Cardiac muscle cell (in vitro differentiated cells and primary cell): Measurements from ENCODE around the gene VPS13A. TPM values are rescaled to one million over a fixed set of nuclear protein-coding genes. Genes with fewer than 3 reads are reported as not detected.
A peak's percentile ranks its signal among the peaks of the same experiment; 100 is the strongest.

ENCODE experiments used
- DNase-seq, 2 donors: peaks; one replicate each; pipeline versions ENCODE4 v3.0.0 to v3.0.0-alpha.2; 2010 to 2017; ENCODE audit warnings: low read depth in 1 of 2, low spot score in 1 of 2
- H3K27ac ChIP-seq: fragments of 200-600 bp; sonication (generic); 2 replicates; pipeline ENCODE4 v1.5.1; 2016
- H3K27me3 ChIP-seq: fragments of 200-600 bp; sonication (generic); 2 replicates; pipeline ENCODE4 v1.6.0; 2016; ENCODE audit warnings: control low read depth
- H3K36me3 ChIP-seq: fragments of 200-600 bp; sonication (generic); 2 replicates; pipeline ENCODE4 v1.5.1; 2016; ENCODE audit warnings: control low read depth
- H3K4me1 ChIP-seq: fragments of 200-600 bp; sonication (generic); 2 replicates; pipeline ENCODE4 v1.8.1; 2017; ENCODE audit warnings: low read depth, mild to moderate bottlenecking, mixed run types
- H3K4me3 ChIP-seq: fragments of 200-600 bp; sonication (generic); 2 replicates; pipeline ENCODE4 v1.5.1; 2016; ENCODE audit warnings: mild to moderate bottlenecking
- H3K9me3 ChIP-seq: fragments of 200-600 bp; sonication (generic); 2 replicates; pipeline ENCODE4 v1.5.1; 2017; ENCODE audit warnings: low read depth, mild to moderate bottlenecking, control low read depth
- CTCF ChIP-seq: IDR thresholded peaks from 2 replicates; pipeline ENCODE4 v1.5.1; 2012; ENCODE audit warnings: low read depth, mild to moderate bottlenecking, low read length
- polyA plus RNA-seq: library from polyadenylated mRNA; unstranded; fragments of >200 nt; fragmentation: Nextera tagmentation; extraction: Ambion mirVana; gene quantifications from 2 replicates; pipeline ENCODE4 v1.2.1, GENCODE V29; 2016
- total RNA-seq: library from RNA; depleted of rRNA; stranded (reverse); fragments of >200 nt; gene quantifications from 2 replicates; pipeline ENCODE4 v1.2.3, GENCODE V29; 2016

Gene VPS13A
- total and polyA plus RNA-seq, 2 experiments from 2014 or later = 10.7 to 32.3 TPM

- H3K4me3 ChIP-seq = no peak overlapping the region
- H3K27ac ChIP-seq = no peak overlapping the region
- DNase-seq = no peak
- no peaks in the 10 kb centered on the region for H3K4me1 ChIP-seq
- peaks cover 11% of the 10 kb centered on the region for H3K36me3 ChIP-seq
- TF ChIP-seq CTCF = no peak
- no peaks in the 10 kb centered on the region for H3K9me3 ChIP-seq
- no peaks in the 10 kb centered on the region for H3K27me3 ChIP-seq
Observed at GRCh38 chr9:77325058-77325457, 147.7 kb downstream of the VPS13A start.

- H3K4me3 ChIP-seq = no peak overlapping the region
- peaks cover 5% of the 10 kb centered on the region for H3K36me3 ChIP-seq
- DNase-seq = no peak
- no peaks in the 10 kb centered on the region for H3K9me3 ChIP-seq
- no peaks in the 10 kb centered on the region for H3K4me1 ChIP-seq
- no peak for TF ChIP-seq CTCF
- no peaks in the 10 kb centered on the region for H3K27me3 ChIP-seq
- H3K27ac ChIP-seq = no peak overlapping the region
Observed at GRCh38 chr9:77328102-77328501, 150.8 kb downstream of the VPS13A start.

- TF ChIP-seq CTCF = no peak
- H3K4me1 ChIP-seq = no peaks in the 10 kb centered on the region
- no peaks in the 10 kb centered on the region for H3K27me3 ChIP-seq
- H3K27ac ChIP-seq = no peak overlapping the region
- peaks cover 34% of the 10 kb centered on the region for H3K36me3 ChIP-seq
- no peak overlapping the region for H3K4me3 ChIP-seq
- DNase-seq = no peak
- no peaks in the 10 kb centered on the region for H3K9me3 ChIP-seq
Observed at GRCh38 chr9:77370064-77370463, 192.7 kb downstream of the VPS13A start.

- H3K36me3 ChIP-seq = peaks cover 12% of the 10 kb centered on the region
- no peaks in the 10 kb centered on the region for H3K9me3 ChIP-seq
- no peak for TF ChIP-seq CTCF
- H3K4me1 ChIP-seq = no peaks in the 10 kb centered on the region
- H3K4me3 ChIP-seq = no peak overlapping the region
- H3K27ac ChIP-seq = no peak overlapping the region
- DNase-seq = peak in 1 of 2 donors; percentile 2
- no peaks in the 10 kb centered on the region for H3K27me3 ChIP-seq
Observed at GRCh38 chr9:77374266-77374665, 196.9 kb downstream of the VPS13A start.

- H3K4me1 ChIP-seq = no peaks in the 10 kb centered on the region
- TF ChIP-seq CTCF = no peak
- H3K27ac ChIP-seq = no peak overlapping the region
- peaks cover 4% of the 10 kb centered on the region for H3K36me3 ChIP-seq
- DNase-seq = peak in 1 of 2 donors; percentile 2
- H3K27me3 ChIP-seq = no peaks in the 10 kb centered on the region
- no peak overlapping the region for H3K4me3 ChIP-seq
- H3K9me3 ChIP-seq = no peaks in the 10 kb centered on the region
Observed at GRCh38 chr9:77375956-77376532, 198.7 kb downstream of the VPS13A start.
